ENCODE measurements around the gene UQCC2.

The UQCC2 gene

GRCh38 chr6:33711140-33712129, at the start of gene UQCC2:
UQCC2 (minus strand) TSS chr6:33711700; CDS start chr6:33711686, 14 bp downstream.
- peak; percentile 95 for FAIRE-seq

GRCh38 chr6:33759887-33760629, 48.6 kb upstream of the UQCC2 start:
- no peak for FAIRE-seq

DNA sequence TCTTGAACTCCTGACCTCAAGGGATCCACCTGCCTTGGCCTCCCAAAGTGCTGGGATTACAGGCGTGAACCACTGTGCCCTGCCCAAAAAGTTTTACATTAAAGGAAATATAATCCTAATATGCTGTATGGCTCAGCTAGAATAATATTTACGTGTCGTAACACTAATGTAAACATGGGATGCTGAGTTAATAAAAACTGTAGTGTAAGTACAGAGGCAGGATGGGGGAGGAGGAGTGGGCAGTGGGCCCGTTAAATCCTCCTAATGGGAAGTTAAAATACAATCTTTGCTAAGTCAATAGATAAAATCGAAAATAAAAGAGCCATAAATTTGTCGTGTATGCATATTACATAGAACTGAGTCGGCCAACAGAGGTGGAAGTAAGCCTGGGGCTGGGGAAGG, 47.3 kb upstream of the UQCC2 start:
- no peak for FAIRE-seq

GRCh38 chr6:33757906-33758305, 46.4 kb upstream of the UQCC2 start:
- no peak for FAIRE-seq

GRCh38 chr6:33757113-33757512, 45.6 kb upstream of the UQCC2 start:
- no peak for FAIRE-seq

GRCh38 chr6:33756211-33756954, 44.9 kb upstream of the UQCC2 start:
- no peak for FAIRE-seq

- FAIRE-seq = no peak
Observed at GRCh38 chr6:33755070-33755869, 43.8 kb upstream of the UQCC2 start.

DNA sequence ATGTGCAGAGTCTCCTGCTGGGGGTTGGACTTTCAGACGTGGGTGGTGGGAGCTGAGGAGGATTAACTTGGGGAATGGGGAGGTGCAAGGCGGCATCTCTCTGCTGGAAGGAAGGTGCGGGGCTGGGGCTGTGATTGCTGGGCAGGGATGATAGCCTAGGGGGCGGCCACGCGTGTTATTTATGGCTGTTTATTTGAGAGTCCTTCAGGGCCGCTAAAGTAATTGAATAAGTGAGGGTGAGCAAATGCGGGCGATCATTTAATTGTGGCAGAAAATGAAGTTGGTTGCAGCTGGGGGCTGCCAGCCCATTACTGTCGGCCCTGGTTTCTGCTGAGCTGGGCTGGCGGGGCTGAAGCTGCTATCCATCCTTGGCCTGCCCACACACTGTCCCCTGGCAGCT, 42.7 kb upstream of the UQCC2 start:
- FAIRE-seq = no peak

GRCh38 chr6:33752646-33753015, 41.1 kb upstream of the UQCC2 start:
- no peak for FAIRE-seq

DNA sequence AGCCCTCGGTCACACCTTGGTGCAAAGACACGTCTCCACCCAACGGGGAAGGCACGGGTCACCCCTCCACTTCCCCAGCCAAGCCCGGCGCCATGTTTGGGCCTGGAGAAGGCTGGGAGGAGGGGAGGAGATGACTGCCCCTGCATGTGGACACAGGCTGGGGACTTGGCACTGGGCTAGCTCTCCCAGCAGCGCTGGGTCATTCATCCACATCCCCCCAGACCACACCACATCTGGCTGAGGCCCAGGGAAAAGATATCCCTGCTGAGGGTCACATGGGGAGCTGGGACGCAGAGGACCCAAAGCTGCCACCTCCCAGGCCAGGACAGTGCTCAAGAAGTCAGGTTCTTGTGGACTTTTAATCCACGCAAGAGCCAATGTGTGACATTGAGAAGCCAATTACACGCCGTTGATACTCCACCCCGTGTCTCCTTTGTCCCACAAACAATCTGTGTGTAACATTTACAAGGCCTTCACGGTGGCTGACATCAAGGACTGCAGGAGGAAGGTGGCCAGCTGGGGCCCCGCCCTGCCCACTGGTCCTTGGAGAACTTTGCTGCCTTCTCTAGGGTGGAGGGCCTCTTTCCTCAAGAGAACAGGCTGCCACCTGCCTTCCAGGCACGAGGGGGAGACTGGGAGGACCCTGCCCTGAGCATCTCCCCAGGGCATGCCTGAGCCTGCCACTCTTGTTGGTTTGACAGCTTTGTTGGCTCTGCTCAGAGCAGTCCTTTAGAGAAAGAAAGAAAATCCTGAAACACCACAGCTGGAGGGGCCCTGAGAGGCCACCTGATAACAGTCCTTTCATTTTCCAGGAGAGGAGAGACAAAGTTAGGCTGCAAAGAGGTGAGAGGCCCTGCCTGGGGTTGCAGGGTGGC, 40.5 kb upstream of the UQCC2 start:
- FAIRE-seq = no peak

DNA sequence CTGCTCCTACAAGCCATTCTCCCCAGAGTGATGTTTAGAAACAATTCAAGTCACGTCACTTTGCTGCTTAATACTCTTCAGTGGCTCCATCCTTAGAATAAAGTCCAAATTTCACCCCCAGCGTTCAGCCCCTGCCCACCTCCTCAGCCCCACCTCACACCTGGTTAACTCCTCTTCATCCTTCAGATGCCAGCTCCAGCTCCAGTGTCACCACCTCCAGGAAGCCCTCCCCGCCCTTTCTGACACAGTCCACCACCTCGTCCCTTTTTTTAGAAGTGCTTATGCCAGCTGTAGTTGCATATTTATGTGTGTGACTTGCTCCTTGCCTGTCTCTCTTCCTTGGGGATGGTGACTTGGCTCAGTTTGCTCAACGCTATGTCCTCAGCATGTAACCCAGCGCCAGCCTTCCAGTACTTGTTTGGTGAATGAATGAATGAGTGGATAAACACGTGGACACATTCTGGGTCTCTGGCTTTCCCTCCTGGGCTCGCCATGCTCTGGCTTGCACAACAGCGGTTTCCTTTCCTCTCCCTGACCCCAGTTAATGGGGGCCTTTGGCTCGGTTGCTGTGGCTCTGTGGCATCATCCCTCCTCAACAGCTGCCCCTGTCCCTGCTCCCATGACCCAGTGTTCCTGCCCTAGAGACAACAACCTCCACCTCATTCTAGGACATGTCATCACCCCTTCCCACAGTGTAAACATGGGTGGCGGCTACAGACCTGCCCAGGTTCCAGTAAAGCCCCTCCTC, 38.9 kb upstream of the UQCC2 start:
- no peak for FAIRE-seq

DNA sequence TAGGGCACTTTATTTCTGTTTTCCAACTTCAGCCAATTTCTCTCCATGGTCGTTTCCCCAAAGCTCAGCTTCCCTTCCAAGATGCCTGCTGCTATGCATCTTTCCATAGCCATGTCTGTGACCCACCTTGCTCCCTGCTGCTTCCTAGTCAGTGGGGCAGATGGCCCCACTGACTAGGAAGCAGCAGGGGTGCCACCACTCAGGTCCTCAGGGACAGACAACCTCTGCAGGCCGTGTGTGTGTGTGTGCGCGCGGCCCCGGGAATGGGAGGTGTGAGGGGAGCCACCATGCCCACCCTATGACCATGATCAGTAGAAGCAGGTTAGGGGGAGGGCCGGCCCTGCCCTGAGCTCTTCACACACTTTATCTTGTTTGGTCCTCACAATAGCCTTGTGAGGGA, 37.9 kb upstream of the UQCC2 start:
- FAIRE-seq = no peak

DNA sequence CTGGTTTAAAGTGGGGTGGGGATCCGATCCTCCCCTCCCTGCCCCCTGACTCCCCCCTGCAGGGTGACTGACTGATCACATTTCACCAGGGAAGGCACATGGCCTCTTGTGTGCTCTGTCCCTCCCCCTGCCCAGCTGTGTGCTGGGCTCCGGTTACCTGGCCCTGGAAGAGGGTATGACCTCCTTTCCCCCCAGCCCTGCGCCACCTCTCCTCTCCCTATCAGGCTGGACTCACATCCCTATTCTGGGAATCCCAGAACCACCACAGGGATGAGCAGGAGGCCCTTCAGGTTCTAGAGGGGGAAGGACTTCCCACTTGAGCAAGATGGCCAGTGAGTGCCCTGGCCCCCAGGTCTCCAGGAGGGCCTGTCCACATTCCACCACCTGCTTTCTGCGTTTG, 37.3 kb upstream of the UQCC2 start:
- no peak for FAIRE-seq

- no peak for FAIRE-seq
Observed at GRCh38 chr6:33747823-33748222, 36.3 kb upstream of the UQCC2 start.

GRCh38 chr6:33746651-33747100, 35.2 kb upstream of the UQCC2 start, which contains the start of gene IP6K3:
IP6K3 (minus strand) TSS chr6:33746905; CDS start chr6:33735476, 11,429 bp downstream.
- no peak for FAIRE-seq

DNA sequence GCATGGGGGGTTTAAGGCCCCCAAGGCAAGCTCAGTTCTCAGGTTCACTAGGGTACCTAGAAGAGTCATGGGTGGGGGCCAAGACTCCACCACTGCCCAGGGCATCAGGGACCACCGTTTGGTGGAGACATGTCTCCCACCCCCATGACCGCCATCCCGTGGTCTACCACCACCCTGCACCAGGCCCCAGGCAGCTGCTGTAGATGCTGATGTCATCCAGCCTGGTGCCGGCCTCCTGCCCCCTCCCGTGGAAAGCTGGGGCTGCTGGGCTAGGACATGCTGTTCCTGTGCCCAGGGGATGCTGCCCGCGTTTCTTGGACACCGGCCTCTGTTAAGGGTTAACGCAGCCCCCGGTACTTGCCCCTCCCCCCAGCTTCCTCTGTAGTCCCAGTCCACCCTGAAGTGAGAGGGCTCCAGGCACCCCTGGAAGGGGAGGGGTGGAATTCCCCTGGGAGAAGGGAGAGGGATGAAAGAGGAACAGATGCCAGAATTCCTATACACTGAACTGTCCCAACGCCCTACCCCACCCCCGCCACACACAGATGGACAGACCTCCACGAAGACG, 34.6 kb upstream of the UQCC2 start:
- FAIRE-seq = peak; percentile 60

DNA sequence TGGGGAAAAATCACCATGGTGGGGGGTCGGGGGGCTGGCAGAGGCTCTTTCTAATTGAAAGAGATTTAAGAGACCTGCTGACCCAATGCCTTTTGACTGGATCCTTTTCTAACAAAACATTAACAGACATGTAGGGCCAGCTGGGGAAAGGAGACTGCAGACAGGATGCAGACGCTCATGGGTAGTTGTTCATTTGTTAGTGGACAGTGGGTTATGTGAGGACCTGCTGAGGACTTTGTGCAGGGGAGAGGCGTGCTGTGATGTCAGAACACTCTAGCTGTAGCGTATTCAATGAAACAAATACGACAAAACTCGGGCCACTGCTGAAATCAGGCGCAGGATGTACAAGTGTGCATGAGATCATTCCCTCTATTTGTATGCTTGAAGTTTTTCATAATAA, 34.0 kb upstream of the UQCC2 start:
- no peak for FAIRE-seq

- FAIRE-seq = peak; percentile 90
Observed at GRCh38 chr6:33744895-33745546, 33.5 kb upstream of the UQCC2 start.
